ENCODE data around the gene MYO1D. TPM values are rescaled to one million over a fixed set of nuclear protein-coding genes. Genes with fewer than 3 reads are reported as not detected.

The MYO1D gene
- total RNA-seq, 1 experiment from 2014 or later, result 23.5 TPM

- no peak for TF ChIP-seq EZH2phosphoT487 (IDR thresholded peaks at IDR 0.05; ENCODE audit: borderline replicate concordance, low read length)
- TF ChIP-seq, protein P1, sequence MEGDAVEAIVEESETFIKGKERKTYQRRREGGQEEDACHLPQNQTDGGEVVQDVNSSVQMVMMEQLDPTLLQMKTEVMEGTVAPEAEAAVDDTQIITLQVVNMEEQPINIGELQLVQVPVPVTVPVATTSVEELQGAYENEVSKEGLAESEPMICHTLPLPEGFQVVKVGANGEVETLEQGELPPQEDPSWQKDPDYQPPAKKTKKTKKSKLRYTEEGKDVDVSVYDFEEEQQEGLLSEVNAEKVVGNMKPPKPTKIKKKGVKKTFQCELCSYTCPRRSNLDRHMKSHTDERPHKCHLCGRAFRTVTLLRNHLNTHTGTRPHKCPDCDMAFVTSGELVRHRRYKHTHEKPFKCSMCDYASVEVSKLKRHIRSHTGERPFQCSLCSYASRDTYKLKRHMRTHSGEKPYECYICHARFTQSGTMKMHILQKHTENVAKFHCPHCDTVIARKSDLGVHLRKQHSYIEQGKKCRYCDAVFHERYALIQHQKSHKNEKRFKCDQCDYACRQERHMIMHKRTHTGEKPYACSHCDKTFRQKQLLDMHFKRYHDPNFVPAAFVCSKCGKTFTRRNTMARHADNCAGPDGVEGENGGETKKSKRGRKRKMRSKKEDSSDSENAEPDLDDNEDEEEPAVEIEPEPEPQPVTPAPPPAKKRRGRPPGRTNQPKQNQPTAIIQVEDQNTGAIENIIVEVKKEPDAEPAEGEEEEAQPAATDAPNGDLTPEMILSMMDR (conservative IDR thresholded peaks at IDR 0.05; ENCODE audit: low read depth, low read length), result no peak
- TF ChIP-seq EZH2 (IDR thresholded peaks at IDR 0.05; ENCODE audit: low read length, unreplicated experiment), result no peak
- H3K4me2 ChIP-seq (ENCODE audit: low read length), result no peak overlapping the region
- H3K79me2 ChIP-seq (ENCODE audit: low read length), result no peaks in the 10 kb centered on the region
- no peaks in the 10 kb centered on the region for H4K20me1 ChIP-seq (ENCODE audit: low read length)
- no peak overlapping the region for H2AFZ ChIP-seq (ENCODE audit: low read length)
- 0 out of 2 replicates have a peak overlapping the region, but pooled peaks have one; percentile 16 for H3K27ac ChIP-seq (ENCODE audit: low read length)
- H3K9me3 ChIP-seq (ENCODE audit: low read length), result no peaks in the 10 kb centered on the region
- no peak overlapping the region for H3K4me3 ChIP-seq (ENCODE audit: low read length)
- H3K9me2 ChIP-seq (replicated peaks; ENCODE audit: low read length), result no peaks in the 10 kb centered on the region
- H3K9ac ChIP-seq (ENCODE audit: low read length), result no peak overlapping the region
- peak; percentile 76 for ATAC-seq
- CTCF ChIA-PET, result no interaction called here
- H3K4me1 ChIP-seq (ENCODE audit: insufficient read depth, low read length), result no peaks in the 10 kb centered on the region; the same call in 1 of the 2 replicates
- POLR2A ChIA-PET (ENCODE audit: unreplicated experiment), result no interaction called here
- intact Hi-C loops (cut with micrococcal nuclease), result no loop called here
- no peaks in the 10 kb centered on the region for H3K27me3 ChIP-seq (ENCODE audit: low read length)
- H3K36me3 ChIP-seq (ENCODE audit: low read depth, low read length), result no peaks in the 10 kb centered on the region
- peak; percentile 47 for DNase-seq
- no peaks in the 10 kb centered on the region for H3F3A ChIP-seq (ENCODE audit: low read length, unreplicated experiment)
- BruUV-seq (replicated peaks), result no TSS peak
These were observed 99.5 kb downstream of the MYO1D start for GRCh38 chr17:32777436-32777835.

DNA sequence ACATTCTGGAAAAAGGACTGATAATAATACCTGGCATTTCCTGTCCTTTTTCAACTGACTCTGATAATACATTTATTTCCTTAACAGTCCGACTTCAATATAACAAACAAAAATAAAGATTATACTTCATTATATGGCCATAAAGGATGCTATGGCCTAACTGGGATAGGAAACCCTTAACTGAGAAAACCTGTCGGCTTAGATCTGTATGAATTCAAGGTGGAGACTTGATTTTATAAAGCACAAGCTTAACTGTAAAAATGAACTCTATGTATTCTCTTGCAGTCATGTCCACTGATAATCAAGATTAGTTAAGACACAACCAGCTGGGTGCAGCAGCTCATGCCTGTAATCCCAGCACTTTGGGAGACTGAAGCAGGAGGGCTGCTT, 102.2 kb downstream of the MYO1D start:
- H3K9me2 ChIP-seq (replicated peaks; ENCODE audit: low read length), result no peaks in the 10 kb centered on the region
- H2AFZ ChIP-seq (ENCODE audit: low read length), result no peak overlapping the region
- TF ChIP-seq EZH2 (IDR thresholded peaks at IDR 0.05; ENCODE audit: low read length, unreplicated experiment) (no peak), EZH2phosphoT487 (IDR thresholded peaks at IDR 0.05; ENCODE audit: borderline replicate concordance, low read length) (no peak)
- TF ChIP-seq, protein P1 (conservative IDR thresholded peaks at IDR 0.05; ENCODE audit: low read depth, low read length), result no peak
- ChIA-PET POLR2A (ENCODE audit: unreplicated experiment) (no interaction called here), CTCF (no interaction called here)
- no peak overlapping the region for H3K4me2 ChIP-seq (ENCODE audit: low read length)
- intact Hi-C loops (cut with micrococcal nuclease), result no loop called here
- no peak overlapping the region for H3K27ac ChIP-seq (ENCODE audit: low read length)
- no peak overlapping the region for H3K4me3 ChIP-seq (ENCODE audit: low read length)
- ATAC-seq, result no peak
- no peaks in the 10 kb centered on the region for H3K9me3 ChIP-seq (ENCODE audit: low read length)
- H3K9ac ChIP-seq (ENCODE audit: low read length), result no peak overlapping the region
- no peaks in the 10 kb centered on the region for H3K27me3 ChIP-seq (ENCODE audit: low read length)
- no TSS peak for BruUV-seq (replicated peaks)
- peaks cover 16% of the 10 kb centered on the region for H3K4me1 ChIP-seq (ENCODE audit: insufficient read depth, low read length)
- no peaks in the 10 kb centered on the region for H3F3A ChIP-seq (ENCODE audit: low read length, unreplicated experiment)
- H4K20me1 ChIP-seq (ENCODE audit: low read length), result no peaks in the 10 kb centered on the region
- no peaks in the 10 kb centered on the region for H3K79me2 ChIP-seq (ENCODE audit: low read length)
- no peaks in the 10 kb centered on the region for H3K36me3 ChIP-seq (ENCODE audit: low read depth, low read length)
- DNase-seq, result no peak

GRCh38 chr17:32773856-32774694, 102.8 kb downstream of the MYO1D start:
- no peak overlapping the region for H3K9ac ChIP-seq (ENCODE audit: low read length)
- no peak overlapping the region for H3K4me2 ChIP-seq (ENCODE audit: low read length)
- TF ChIP-seq, protein P1 (conservative IDR thresholded peaks at IDR 0.05; ENCODE audit: low read depth, low read length), result no peak
- TF ChIP-seq EZH2phosphoT487 (IDR thresholded peaks at IDR 0.05; ENCODE audit: borderline replicate concordance, low read length) (no peak), EZH2 (IDR thresholded peaks at IDR 0.05; ENCODE audit: low read length, unreplicated experiment) (no peak)
- no peak for DNase-seq
- H3K4me3 ChIP-seq (ENCODE audit: low read length), result no peak overlapping the region
- BruUV-seq (replicated peaks), result no TSS peak
- H3K79me2 ChIP-seq (ENCODE audit: low read length), result no peaks in the 10 kb centered on the region
- no peaks in the 10 kb centered on the region for H3K27me3 ChIP-seq (ENCODE audit: low read length)
- no peaks in the 10 kb centered on the region for H3K9me2 ChIP-seq (replicated peaks; ENCODE audit: low read length)
- H4K20me1 ChIP-seq (ENCODE audit: low read length), result no peaks in the 10 kb centered on the region
- no peak for ATAC-seq
- no peaks in the 10 kb centered on the region for H3F3A ChIP-seq (ENCODE audit: low read length, unreplicated experiment)
- peaks cover 16% of the 10 kb centered on the region for H3K4me1 ChIP-seq (ENCODE audit: insufficient read depth, low read length)
- ChIA-PET POLR2A (ENCODE audit: unreplicated experiment) (no interaction called here), CTCF (no interaction called here)
- intact Hi-C loops (cut with micrococcal nuclease), result no loop called here
- H3K27ac ChIP-seq (ENCODE audit: low read length), result no peak overlapping the region
- no peaks in the 10 kb centered on the region for H3K36me3 ChIP-seq (ENCODE audit: low read depth, low read length)
- no peak overlapping the region for H2AFZ ChIP-seq (ENCODE audit: low read length)
- no peaks in the 10 kb centered on the region for H3K9me3 ChIP-seq (ENCODE audit: low read length)
